Measurements from ENCODE around the gene NAT8L. TPM values are rescaled to one million over a fixed set of nuclear protein-coding genes. Genes with fewer than 3 reads are reported as not detected.

Gene NAT8L
- total RNA-seq, 1 experiment from 2014 or later, result 9.2 TPM

DNA sequence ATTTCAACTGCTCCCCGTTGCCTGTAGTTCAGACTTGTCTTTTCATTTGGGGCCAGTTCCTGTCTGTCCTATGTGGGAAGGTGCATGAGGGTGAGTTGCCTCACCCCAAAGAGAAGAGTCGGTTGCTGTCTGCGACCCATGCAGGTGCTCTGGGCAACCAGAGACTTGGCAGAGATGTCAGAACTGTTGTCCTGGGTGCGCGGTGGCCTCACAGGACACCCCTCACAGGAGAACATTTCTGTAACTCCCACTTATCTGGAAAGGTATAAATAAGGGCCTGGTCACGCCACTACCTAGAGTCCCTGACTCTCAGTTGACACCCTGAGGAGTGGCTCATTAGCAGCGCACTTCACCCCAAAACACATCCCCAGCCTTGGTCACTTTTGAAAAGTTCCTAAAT is 9.7 kb upstream of the NAT8L start:
- Histone ChIP-seq H3K27me3 (ENCODE audit: insufficient read depth, low read length) (no peaks in the 10 kb centered on the region), H3K79me2 (ENCODE audit: insufficient read depth, low read length) (no peaks in the 10 kb centered on the region), H3K4me1 (ENCODE audit: control insufficient read depth in 1 of 2, insufficient read depth in 2 of 2, low read length in 2 of 2) (peaks cover 5 to 24% of the 10 kb centered on the region in 2 experiments; a peak in 3 of 4 replicates), H3K4me2 (ENCODE audit: low read length) (no peak overlapping the region), H3K36me3 (ENCODE audit: control insufficient read depth in 1 of 2, insufficient read depth in 2 of 2, low read length in 2 of 2) (peaks cover 0 to under 1% of the 10 kb centered on the region in 2 experiments; a peak in 2 of 4 replicates), H3K9me3 (ENCODE audit: control insufficient read depth in 1 of 2, insufficient read depth in 1 of 2, low read depth in 1 of 2, low read length in 2 of 2) (no peaks in the 10 kb centered on the region; a peak in 1 of 4 replicates), H4K20me1 (ENCODE audit: insufficient read depth) (no peaks in the 10 kb centered on the region), H3K9ac (ENCODE audit: low read length) (no peak overlapping the region), H3K9me2 (ENCODE audit: insufficient read depth) (no peaks in the 10 kb centered on the region), H3K27ac (ENCODE audit: low read depth, low read length) (no peak overlapping the region), H3K4me3 (replicated peaks in 1 of 2; ENCODE audit: low read depth in 1 of 2, low read length in 2 of 2) (no peak overlapping the region), H2AFZ (ENCODE audit: low read depth, low read length, poor library complexity, severe bottlenecking) (no peak overlapping the region)
- ChIA-PET POLR2A (no interaction called here), CTCF (no interaction called here), RAD21 (ENCODE audit: low non-redundant PET in 1 of 2, low total read pairs in 2 of 2, uncharacterized antibody in 2 of 2, unreplicated experiment in 2 of 2) (no interaction called here)
- TF ChIP-seq, protein P1, sequence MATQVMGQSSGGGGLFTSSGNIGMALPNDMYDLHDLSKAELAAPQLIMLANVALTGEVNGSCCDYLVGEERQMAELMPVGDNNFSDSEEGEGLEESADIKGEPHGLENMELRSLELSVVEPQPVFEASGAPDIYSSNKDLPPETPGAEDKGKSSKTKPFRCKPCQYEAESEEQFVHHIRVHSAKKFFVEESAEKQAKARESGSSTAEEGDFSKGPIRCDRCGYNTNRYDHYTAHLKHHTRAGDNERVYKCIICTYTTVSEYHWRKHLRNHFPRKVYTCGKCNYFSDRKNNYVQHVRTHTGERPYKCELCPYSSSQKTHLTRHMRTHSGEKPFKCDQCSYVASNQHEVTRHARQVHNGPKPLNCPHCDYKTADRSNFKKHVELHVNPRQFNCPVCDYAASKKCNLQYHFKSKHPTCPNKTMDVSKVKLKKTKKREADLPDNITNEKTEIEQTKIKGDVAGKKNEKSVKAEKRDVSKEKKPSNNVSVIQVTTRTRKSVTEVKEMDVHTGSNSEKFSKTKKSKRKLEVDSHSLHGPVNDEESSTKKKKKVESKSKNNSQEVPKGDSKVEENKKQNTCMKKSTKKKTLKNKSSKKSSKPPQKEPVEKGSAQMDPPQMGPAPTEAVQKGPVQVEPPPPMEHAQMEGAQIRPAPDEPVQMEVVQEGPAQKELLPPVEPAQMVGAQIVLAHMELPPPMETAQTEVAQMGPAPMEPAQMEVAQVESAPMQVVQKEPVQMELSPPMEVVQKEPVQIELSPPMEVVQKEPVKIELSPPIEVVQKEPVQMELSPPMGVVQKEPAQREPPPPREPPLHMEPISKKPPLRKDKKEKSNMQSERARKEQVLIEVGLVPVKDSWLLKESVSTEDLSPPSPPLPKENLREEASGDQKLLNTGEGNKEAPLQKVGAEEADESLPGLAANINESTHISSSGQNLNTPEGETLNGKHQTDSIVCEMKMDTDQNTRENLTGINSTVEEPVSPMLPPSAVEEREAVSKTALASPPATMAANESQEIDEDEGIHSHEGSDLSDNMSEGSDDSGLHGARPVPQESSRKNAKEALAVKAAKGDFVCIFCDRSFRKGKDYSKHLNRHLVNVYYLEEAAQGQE (IDR thresholded peaks at IDR 0.05; ENCODE audit: low read depth), result no peak
- TF ChIP-seq EZH2phosphoT487 (IDR thresholded peaks at IDR 0.05; ENCODE audit: borderline replicate concordance), result no peak
- TF ChIP-seq, protein P2, sequence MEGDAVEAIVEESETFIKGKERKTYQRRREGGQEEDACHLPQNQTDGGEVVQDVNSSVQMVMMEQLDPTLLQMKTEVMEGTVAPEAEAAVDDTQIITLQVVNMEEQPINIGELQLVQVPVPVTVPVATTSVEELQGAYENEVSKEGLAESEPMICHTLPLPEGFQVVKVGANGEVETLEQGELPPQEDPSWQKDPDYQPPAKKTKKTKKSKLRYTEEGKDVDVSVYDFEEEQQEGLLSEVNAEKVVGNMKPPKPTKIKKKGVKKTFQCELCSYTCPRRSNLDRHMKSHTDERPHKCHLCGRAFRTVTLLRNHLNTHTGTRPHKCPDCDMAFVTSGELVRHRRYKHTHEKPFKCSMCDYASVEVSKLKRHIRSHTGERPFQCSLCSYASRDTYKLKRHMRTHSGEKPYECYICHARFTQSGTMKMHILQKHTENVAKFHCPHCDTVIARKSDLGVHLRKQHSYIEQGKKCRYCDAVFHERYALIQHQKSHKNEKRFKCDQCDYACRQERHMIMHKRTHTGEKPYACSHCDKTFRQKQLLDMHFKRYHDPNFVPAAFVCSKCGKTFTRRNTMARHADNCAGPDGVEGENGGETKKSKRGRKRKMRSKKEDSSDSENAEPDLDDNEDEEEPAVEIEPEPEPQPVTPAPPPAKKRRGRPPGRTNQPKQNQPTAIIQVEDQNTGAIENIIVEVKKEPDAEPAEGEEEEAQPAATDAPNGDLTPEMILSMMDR (IDR thresholded peaks at IDR 0.05 in 2 of 3, conservative IDR thresholded peaks at IDR 0.05 in 1 of 3; ENCODE audit: borderline replicate concordance in 1 of 3, insufficient read depth in 1 of 3, low read depth in 2 of 3, low read length in 2 of 3), result no peak
- TF ChIP-seq, protein P3, sequence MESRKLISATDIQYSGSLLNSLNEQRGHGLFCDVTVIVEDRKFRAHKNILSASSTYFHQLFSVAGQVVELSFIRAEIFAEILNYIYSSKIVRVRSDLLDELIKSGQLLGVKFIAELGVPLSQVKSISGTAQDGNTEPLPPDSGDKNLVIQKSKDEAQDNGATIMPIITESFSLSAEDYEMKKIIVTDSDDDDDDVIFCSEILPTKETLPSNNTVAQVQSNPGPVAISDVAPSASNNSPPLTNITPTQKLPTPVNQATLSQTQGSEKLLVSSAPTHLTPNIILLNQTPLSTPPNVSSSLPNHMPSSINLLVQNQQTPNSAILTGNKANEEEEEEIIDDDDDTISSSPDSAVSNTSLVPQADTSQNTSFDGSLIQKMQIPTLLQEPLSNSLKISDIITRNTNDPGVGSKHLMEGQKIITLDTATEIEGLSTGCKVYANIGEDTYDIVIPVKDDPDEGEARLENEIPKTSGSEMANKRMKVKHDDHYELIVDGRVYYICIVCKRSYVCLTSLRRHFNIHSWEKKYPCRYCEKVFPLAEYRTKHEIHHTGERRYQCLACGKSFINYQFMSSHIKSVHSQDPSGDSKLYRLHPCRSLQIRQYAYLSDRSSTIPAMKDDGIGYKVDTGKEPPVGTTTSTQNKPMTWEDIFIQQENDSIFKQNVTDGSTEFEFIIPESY (IDR thresholded peaks at IDR 0.05; ENCODE audit: extremely low read depth, insufficient replicate concordance, low read length), result no peak
- TF ChIP-seq CEBPB (IDR thresholded peaks at IDR 0.05; ENCODE audit: low read depth), result no peak
- no peak for TF ChIP-seq CBX3 (IDR thresholded peaks at IDR 0.05; ENCODE audit: low read depth)
- no TSS peak for BruUV-seq (replicated peaks)
- ATAC-seq (no peak), DNase-seq (ENCODE audit: low read depth, low spot score) (no peak)
- intact Hi-C loops (cut with micrococcal nuclease), result no loop called here
